ENCODE measurements around the gene BTG3.
A peak's percentile ranks its signal among the peaks of the same experiment; 100 is the strongest.

BTG3 gene

GRCh38 chr21:17612565-17613241 is at the start of gene BTG3:
Gene BTG3, minus strand, starts transcription at chr21:17612901. Its CDS starts 3,757 bp downstream, at chr21:17609144.
- no peaks in the 10 kb centered on the region for H3K9me3 Mint-ChIP-seq
- H3K4me3 Mint-ChIP-seq, result peak within 1 kb of the TSS; percentile 95
- no peaks in the 10 kb centered on the region for H3K27me3 Mint-ChIP-seq
- CTCF ChIA-PET, result no interaction called here
- peaks cover 46% of the 10 kb centered on the region for H3K4me1 Mint-ChIP-seq
- peak; percentile 84 for DNase-seq
- peak within 1 kb of the TSS; percentile 97 for H3K27ac Mint-ChIP-seq
- H3K36me3 Mint-ChIP-seq, result peaks cover 31% of the 10 kb centered on the region

- H3K4me3 Mint-ChIP-seq, result no peak overlapping the region
- no peak for DNase-seq
- H3K36me3 Mint-ChIP-seq, result no peaks in the 10 kb centered on the region
- peaks cover 6% of the 10 kb centered on the region for H3K27me3 Mint-ChIP-seq
- no peaks in the 10 kb centered on the region for H3K9me3 Mint-ChIP-seq
- CTCF ChIA-PET, result no interaction called here
- no peak overlapping the region for H3K27ac Mint-ChIP-seq
- H3K4me1 Mint-ChIP-seq, result no peaks in the 10 kb centered on the region
Measured at GRCh38 chr21:17660862-17661261, 48.2 kb upstream of the BTG3 start.

GRCh38 chr21:17660452-17660851 is 47.8 kb upstream of the BTG3 start:
- Mint-ChIP-seq H3K36me3 (no peaks in the 10 kb centered on the region), H3K4me1 (no peaks in the 10 kb centered on the region), H3K27ac (no peak overlapping the region), H3K4me3 (no peak overlapping the region), H3K9me3 (no peaks in the 10 kb centered on the region), H3K27me3 (peaks cover 9% of the 10 kb centered on the region)
- CTCF ChIA-PET, result no interaction called here
- no peak for DNase-seq

GRCh38 chr21:17658931-17659330 is 46.2 kb upstream of the BTG3 start:
- Mint-ChIP-seq H3K4me3 (no peak overlapping the region), H3K36me3 (no peaks in the 10 kb centered on the region), H3K4me1 (no peaks in the 10 kb centered on the region), H3K27me3 (peaks cover 9% of the 10 kb centered on the region), H3K9me3 (no peaks in the 10 kb centered on the region), H3K27ac (no peak overlapping the region)
- CTCF ChIA-PET, result no interaction called here
- DNase-seq, result no peak

- Mint-ChIP-seq H3K9me3 (no peaks in the 10 kb centered on the region), H3K4me1 (no peaks in the 10 kb centered on the region), H3K36me3 (no peaks in the 10 kb centered on the region)
Measured at GRCh38 chr21:17651526-17651925, 38.8 kb upstream of the BTG3 start.

GRCh38 chr21:17650292-17650691 is 37.6 kb upstream of the BTG3 start:
- H3K36me3 Mint-ChIP-seq, result no peaks in the 10 kb centered on the region
- H3K27ac Mint-ChIP-seq, result no peak overlapping the region
- CTCF ChIA-PET, result no interaction called here
- peaks cover 11% of the 10 kb centered on the region for H3K27me3 Mint-ChIP-seq
- H3K9me3 Mint-ChIP-seq, result no peaks in the 10 kb centered on the region
- DNase-seq, result no peak
- H3K4me3 Mint-ChIP-seq, result no peak overlapping the region
- H3K4me1 Mint-ChIP-seq, result no peaks in the 10 kb centered on the region

More at GRCh38 chr21:17651526-17651925, 38.8 kb upstream of the BTG3 start:
- Mint-ChIP-seq H3K27me3 (peaks cover 15% of the 10 kb centered on the region), H3K4me3 (no peak overlapping the region), H3K27ac (no peak overlapping the region)
- CTCF ChIA-PET, result interaction anchor here (1.5 kb wide), 1 partner anchor 273 kb away, joined by 5 read pairs; no protein-coding TSS in a partner anchor
- DNase-seq, result no peak

GRCh38 chr21:17646790-17647189 is 34.1 kb upstream of the BTG3 start:
- no peak overlapping the region for H3K4me3 Mint-ChIP-seq
- H3K27me3 Mint-ChIP-seq, result peaks cover 11% of the 10 kb centered on the region
- DNase-seq, result no peak
- H3K36me3 Mint-ChIP-seq, result no peaks in the 10 kb centered on the region
- no peak overlapping the region for H3K27ac Mint-ChIP-seq
- H3K4me1 Mint-ChIP-seq, result no peaks in the 10 kb centered on the region
- CTCF ChIA-PET, result interaction anchor here (0.6 kb wide), 1 partner anchor 28 kb away, joined by 3 read pairs; no protein-coding TSS in a partner anchor
- H3K9me3 Mint-ChIP-seq, result no peaks in the 10 kb centered on the region

- DNase-seq, result no peak
- Mint-ChIP-seq H3K9me3 (peaks cover 5% of the 10 kb centered on the region), H3K27me3 (peaks cover 5% of the 10 kb centered on the region), H3K4me1 (no peaks in the 10 kb centered on the region), H3K27ac (no peak overlapping the region), H3K4me3 (no peak overlapping the region), H3K36me3 (no peaks in the 10 kb centered on the region)
- CTCF ChIA-PET, result no interaction called here
Measured at GRCh38 chr21:17644186-17644585, 31.5 kb upstream of the BTG3 start.

- H3K36me3 Mint-ChIP-seq, result no peaks in the 10 kb centered on the region
- H3K27me3 Mint-ChIP-seq, result no peaks in the 10 kb centered on the region
- no peaks in the 10 kb centered on the region for H3K4me1 Mint-ChIP-seq
- CTCF ChIA-PET, result no interaction called here
- no peak overlapping the region for H3K27ac Mint-ChIP-seq
- DNase-seq, result no peak
- no peak overlapping the region for H3K4me3 Mint-ChIP-seq
- H3K9me3 Mint-ChIP-seq, result peaks cover 5% of the 10 kb centered on the region
Measured at GRCh38 chr21:17640821-17641220, 28.1 kb upstream of the BTG3 start.

GRCh38 chr21:17636711-17637110 is 24.0 kb upstream of the BTG3 start:
- CTCF ChIA-PET, result no interaction called here
- Mint-ChIP-seq H3K36me3 (no peaks in the 10 kb centered on the region), H3K4me1 (no peaks in the 10 kb centered on the region), H3K4me3 (no peak overlapping the region), H3K9me3 (peaks cover 5% of the 10 kb centered on the region), H3K27ac (no peak overlapping the region), H3K27me3 (no peaks in the 10 kb centered on the region)
- DNase-seq, result no peak

- CTCF ChIA-PET, result no interaction called here
- no peaks in the 10 kb centered on the region for H3K36me3 Mint-ChIP-seq
- no peak for DNase-seq
Measured at GRCh38 chr21:17631195-17631594, 18.5 kb upstream of the BTG3 start.

GRCh38 chr21:17622018-17622417 is 9.3 kb upstream of the BTG3 start:
- H3K36me3 Mint-ChIP-seq, result no peaks in the 10 kb centered on the region
- DNase-seq, result no peak
- no peaks in the 10 kb centered on the region for H3K4me1 Mint-ChIP-seq
- H3K27ac Mint-ChIP-seq, result no peak overlapping the region
- CTCF ChIA-PET, result no interaction called here
- H3K9me3 Mint-ChIP-seq, result no peaks in the 10 kb centered on the region
- H3K4me3 Mint-ChIP-seq, result no peak overlapping the region
- H3K27me3 Mint-ChIP-seq, result peaks cover 19% of the 10 kb centered on the region

More at GRCh38 chr21:17631195-17631594, 18.5 kb upstream of the BTG3 start:
- H3K27me3 Mint-ChIP-seq, result peaks cover 7% of the 10 kb centered on the region
- H3K9me3 Mint-ChIP-seq, result no peaks in the 10 kb centered on the region
- H3K4me1 Mint-ChIP-seq, result no peaks in the 10 kb centered on the region
- no peak overlapping the region for H3K27ac Mint-ChIP-seq
- H3K4me3 Mint-ChIP-seq, result no peak overlapping the region

GRCh38 chr21:17616831-17617230 is 4.1 kb upstream of the BTG3 start:
- CTCF ChIA-PET, result interaction anchor here (1.6 kb wide), 1 partner anchor 20 kb away, joined by 3 read pairs; no protein-coding TSS in a partner anchor
- Mint-ChIP-seq H3K27ac (no peak overlapping the region), H3K4me1 (peaks cover 11% of the 10 kb centered on the region), H3K36me3 (no peaks in the 10 kb centered on the region), H3K4me3 (no peak overlapping the region), H3K27me3 (no peaks in the 10 kb centered on the region), H3K9me3 (no peaks in the 10 kb centered on the region)
- DNase-seq, result no peak

- CTCF ChIA-PET, result no interaction called here
- Mint-ChIP-seq H3K27me3 (no peaks in the 10 kb centered on the region), H3K4me1 (peaks cover 41% of the 10 kb centered on the region), H3K27ac (peak overlapping the region; percentile 80), H3K36me3 (peaks cover 26% of the 10 kb centered on the region), H3K9me3 (no peaks in the 10 kb centered on the region), H3K4me3 (peak overlapping the region; percentile 71)
- no peak for DNase-seq
Measured at GRCh38 chr21:17613242-17613676, 558 bp upstream of the BTG3 start.

GRCh38 chr21:17612023-17612564 is 607 bp downstream of the BTG3 start:
- Mint-ChIP-seq H3K27ac (peak overlapping the region; percentile 97), H3K4me3 (peak overlapping the region; percentile 95), H3K4me1 (peaks cover 52% of the 10 kb centered on the region), H3K27me3 (no peaks in the 10 kb centered on the region), H3K36me3 (peaks cover 36% of the 10 kb centered on the region), H3K9me3 (no peaks in the 10 kb centered on the region)
- DNase-seq, result peak; percentile 48
- CTCF ChIA-PET, result interaction anchor here (1.0 kb wide), 1 partner anchor 100 kb away, joined by 5 read pairs; no protein-coding TSS in a partner anchor
